Natural killer cell (primary cell): Measurements from ENCODE around the gene CHGA. TPM values are rescaled to one million over a fixed set of nuclear protein-coding genes. Genes with fewer than 3 reads are reported as not detected.

Experiments
- ATAC-seq, 3 donors: fragments of 150-1000 bp in 2 of 3; fragments of 200-7000 bp in 1 of 3; cut with Tn5 transposase; 1 replicate in 1 of 3; 2 replicates in 2 of 3; pipeline ENCODE4 v1.10.0; 2021; ENCODE audit warnings: mild to moderate bottlenecking in 2 of 3, moderate library complexity in 2 of 3
- DNase-seq, 2 donors: peaks; one replicate each; pipeline versions ENCODE4 v3.0.0 to v3.0.0-alpha.2; 2013 to 2021; ENCODE audit warnings: mixed read lengths in 1 of 2
- H3K27ac ChIP-seq: one replicate; pipeline ENCODE4 v1.5.1; 2013; ENCODE audit warnings: mild to moderate bottlenecking, low read length
- H3K27me3 ChIP-seq: one replicate; pipeline ENCODE4 v1.6.1; 2013; ENCODE audit warnings: low read length; ENCODE audit not compliant: control insufficient read depth, insufficient read depth
- H3K36me3 ChIP-seq: one replicate; pipeline ENCODE4 v1.6.1; 2013; ENCODE audit warnings: low read length; ENCODE audit not compliant: control insufficient read depth, insufficient read depth
- H3K4me1 ChIP-seq: one replicate; pipeline ENCODE4 v1.6.1; 2013; ENCODE audit warnings: low read length; ENCODE audit not compliant: control insufficient read depth, insufficient read depth
- H3K4me3 ChIP-seq: one replicate; pipeline ENCODE4 v1.5.1; 2013; ENCODE audit warnings: low read length
- H3K9me3 ChIP-seq: one replicate; pipeline ENCODE4 v1.6.1; 2013; ENCODE audit warnings: low read length; ENCODE audit not compliant: control insufficient read depth, insufficient read depth
- H3K27ac Mint-ChIP-seq, 2 donors: one replicate each; pipeline ENCODE4 v1.8.0; 2022; ENCODE audit warnings: mild to moderate bottlenecking in 2 of 2, mixed read lengths in 2 of 2, moderate library complexity in 1 of 2
- H3K27me3 Mint-ChIP-seq, 2 donors: one replicate each; pipeline ENCODE4 v1.8.0; 2022; ENCODE audit warnings: low read depth in 2 of 2, mixed read lengths in 2 of 2
- H3K36me3 Mint-ChIP-seq: one replicate; pipeline ENCODE4 v1.8.0; 2022; ENCODE audit warnings: mixed read lengths
- H3K4me1 Mint-ChIP-seq, 2 donors: one replicate each; pipeline ENCODE4 v1.8.0; 2022; ENCODE audit warnings: mixed read lengths in 2 of 2
- H3K4me3 Mint-ChIP-seq: one replicate; pipeline ENCODE4 v1.8.0; 2022; ENCODE audit warnings: mild to moderate bottlenecking, moderate library complexity, mixed read lengths
- H3K9me3 Mint-ChIP-seq, 2 donors: one replicate each; pipeline ENCODE4 v1.8.0; 2022; ENCODE audit warnings: mixed read lengths in 2 of 2
- CTCF ChIP-seq: fragments of 200-600 bp; IDR thresholded peaks from one replicate; pipeline ENCODE4 v1.8.0; 2022; ENCODE audit warnings: antibody characterized with exemption
- WGBS: methylation state at CpG from one replicate; pipeline ENCODE4 v1.1.7; 2013; ENCODE audit warnings: missing lambda C conversion rate; ENCODE audit not compliant: insufficient coverage; 5-methylcytosine and 5-hydroxymethylcytosine counted together
- intact Hi-C: fragments of 100-400 bp; cut with micrococcal nuclease; formaldehyde crosslinking; loops from one replicate; pipeline ENCODE4 v1.14.2; 2022
- total RNA-seq, 4 donors: library from RNA; stranded (reverse); fragments of 120-200 nt in 1 of 4; gene quantifications; one replicate each; pipeline versions ENCODE4 v1.2.3 to v1.2.4, GENCODE V29; 2013 to 2022

The CHGA gene
- total RNA-seq, 3 donors from 2014 or later (not counting 1 experiment from before 2014, with no cell fraction given) = not detected

- Mint-ChIP-seq H3K36me3 (no peaks in the 10 kb centered on the region), H3K9me3 (no peaks in the 10 kb centered on the region), H3K4me1 (no peaks in the 10 kb centered on the region), H3K4me3 (no peak overlapping the region), H3K27ac (no peak overlapping the region), H3K27me3 (peaks cover 17 to 20% of the 10 kb centered on the region in 2 donors)
- intact Hi-C loops = no loop called here
- no peaks in the 10 kb centered on the region for H3K4me1 ChIP-seq
- H3K9me3 ChIP-seq = no peaks in the 10 kb centered on the region
- H3K36me3 ChIP-seq = no peaks in the 10 kb centered on the region
- WGBS = 20% methylated on average over 17 of the region's 17 CpGs
- no peak for TF ChIP-seq CTCF
- H3K27me3 ChIP-seq = peaks cover 2% of the 10 kb centered on the region
- ATAC-seq = no peak
- no peak overlapping the region for H3K4me3 ChIP-seq
- no peak for DNase-seq
- H3K27ac ChIP-seq = no peak overlapping the region
Observed at GRCh38 chr14:92902726-92903125, 20.2 kb upstream of the CHGA start.

- TF ChIP-seq CTCF = no peak
- H3K4me1 ChIP-seq = no peaks in the 10 kb centered on the region
- Mint-ChIP-seq H3K4me3 (no peak overlapping the region), H3K9me3 (no peaks in the 10 kb centered on the region), H3K27ac (no peak overlapping the region), H3K4me1 (no peaks in the 10 kb centered on the region), H3K36me3 (no peaks in the 10 kb centered on the region), H3K27me3 (peaks cover 15 to 17% of the 10 kb centered on the region in 2 donors)
- peaks cover 2% of the 10 kb centered on the region for H3K27me3 ChIP-seq
- intact Hi-C loops = no loop called here
- WGBS = 70% methylated on average over 6 of the region's 6 CpGs
- no peak for ATAC-seq
- no peak for DNase-seq
- H3K36me3 ChIP-seq = no peaks in the 10 kb centered on the region
- no peak overlapping the region for H3K27ac ChIP-seq
- H3K4me3 ChIP-seq = no peak overlapping the region
- H3K9me3 ChIP-seq = no peaks in the 10 kb centered on the region
Observed at GRCh38 chr14:92903359-92903758, 19.6 kb upstream of the CHGA start.

- no peak overlapping the region for H3K27ac Mint-ChIP-seq
- TF ChIP-seq CTCF = no peak
Observed at GRCh38 chr14:92905667-92906066, 17.3 kb upstream of the CHGA start.

GRCh38 chr14:92906420-92906819 lies 16.5 kb upstream of the CHGA start:
- Mint-ChIP-seq H3K27ac (no peak overlapping the region), H3K4me3 (no peak overlapping the region), H3K4me1 (no peaks in the 10 kb centered on the region), H3K36me3 (no peaks in the 10 kb centered on the region), H3K27me3 (peaks cover 17 to 19% of the 10 kb centered on the region in 2 donors), H3K9me3 (no peaks in the 10 kb centered on the region)
- ATAC-seq = no peak
- no peak for DNase-seq
- WGBS = 83% methylated on average over 6 of the region's 6 CpGs
- intact Hi-C loops = no loop called here
- no peak overlapping the region for H3K27ac ChIP-seq
- H3K4me1 ChIP-seq = no peaks in the 10 kb centered on the region
- no peaks in the 10 kb centered on the region for H3K36me3 ChIP-seq
- TF ChIP-seq CTCF = no peak
- no peaks in the 10 kb centered on the region for H3K9me3 ChIP-seq
- no peak overlapping the region for H3K4me3 ChIP-seq
- peaks cover 2% of the 10 kb centered on the region for H3K27me3 ChIP-seq

More at GRCh38 chr14:92905667-92906066, 17.3 kb upstream of the CHGA start:
- H3K4me3 ChIP-seq = no peak overlapping the region
- no peaks in the 10 kb centered on the region for H3K36me3 Mint-ChIP-seq
- whole genome bisulfite sequencing = 92% methylated on average over 8 of the region's 8 CpGs
- no peak for ATAC-seq
- no peaks in the 10 kb centered on the region for H3K9me3 Mint-ChIP-seq
- H3K4me1 Mint-ChIP-seq = no peaks in the 10 kb centered on the region
- H3K9me3 ChIP-seq = no peaks in the 10 kb centered on the region
- peaks cover 2% of the 10 kb centered on the region for H3K27me3 ChIP-seq
- no peak for DNase-seq
- H3K4me3 Mint-ChIP-seq = no peak overlapping the region
- H3K27ac ChIP-seq = no peak overlapping the region
- intact Hi-C loops = no loop called here
- H3K36me3 ChIP-seq = no peaks in the 10 kb centered on the region
- H3K27me3 Mint-ChIP-seq = peaks cover 17 to 19% of the 10 kb centered on the region in 2 donors
- no peaks in the 10 kb centered on the region for H3K4me1 ChIP-seq
